Astrocyte of the cerebellum (primary cell): ENCODE measurements around the gene SLC29A3.
"Not testable (repeated sequence)": the region's sequence is repeated elsewhere in the genome, so short reads cannot be mapped to it uniquely, and the experiment has no call there.

Source experiments
- DNase-seq: peaks from one replicate; pipeline ENCODE4 v3.0.0-alpha.2; 2011; ENCODE audit warnings: low read depth
- H3K4me3 ChIP-seq: 2 replicates; pipeline ENCODE4 v1.5.1; 2011; ENCODE audit warnings: mild to moderate bottlenecking, low read depth, low read length, moderate library complexity
- in situ Hi-C: cut with HindIII; loops from 2 replicates; pipeline ENCODE4 v1.10.0; 2017; ENCODE audit warnings: low sequenced_read_pairs
- TF ChIP-seq, protein P1 (sequence below): IDR thresholded peaks from 2 replicates; pipeline ENCODE4 v1.5.1; 2012; ENCODE audit warnings: low read length, low read depth, moderate library complexity, mild to moderate bottlenecking; ENCODE audit errors: missing control alignments

SLC29A3 gene

DNA sequence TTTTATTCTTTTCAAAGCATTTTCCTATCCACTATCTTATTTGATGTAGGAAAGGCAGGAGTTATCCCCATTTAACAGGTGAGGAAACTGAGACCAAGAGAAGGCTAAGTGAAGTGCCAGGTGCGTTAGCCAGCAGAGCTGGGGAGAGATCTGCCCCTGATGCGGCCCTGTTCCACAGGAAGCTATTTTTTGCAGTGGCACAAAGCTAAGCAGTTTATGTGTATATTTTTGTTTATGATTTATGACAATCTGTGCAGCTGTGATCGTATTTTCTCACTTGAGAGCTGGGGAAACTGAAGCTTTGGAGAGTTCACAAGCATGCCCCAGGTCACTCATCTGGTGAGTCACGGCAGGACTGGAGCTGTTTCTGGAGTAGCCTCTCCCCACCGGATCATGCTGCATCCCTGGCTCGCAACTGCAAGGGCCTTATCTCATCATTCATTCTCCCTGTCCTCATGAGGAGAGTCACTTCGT lies 38.8 kb downstream of the SLC29A3 start:
- in situ Hi-C loops, result no loop called here
- TF ChIP-seq, protein P1, sequence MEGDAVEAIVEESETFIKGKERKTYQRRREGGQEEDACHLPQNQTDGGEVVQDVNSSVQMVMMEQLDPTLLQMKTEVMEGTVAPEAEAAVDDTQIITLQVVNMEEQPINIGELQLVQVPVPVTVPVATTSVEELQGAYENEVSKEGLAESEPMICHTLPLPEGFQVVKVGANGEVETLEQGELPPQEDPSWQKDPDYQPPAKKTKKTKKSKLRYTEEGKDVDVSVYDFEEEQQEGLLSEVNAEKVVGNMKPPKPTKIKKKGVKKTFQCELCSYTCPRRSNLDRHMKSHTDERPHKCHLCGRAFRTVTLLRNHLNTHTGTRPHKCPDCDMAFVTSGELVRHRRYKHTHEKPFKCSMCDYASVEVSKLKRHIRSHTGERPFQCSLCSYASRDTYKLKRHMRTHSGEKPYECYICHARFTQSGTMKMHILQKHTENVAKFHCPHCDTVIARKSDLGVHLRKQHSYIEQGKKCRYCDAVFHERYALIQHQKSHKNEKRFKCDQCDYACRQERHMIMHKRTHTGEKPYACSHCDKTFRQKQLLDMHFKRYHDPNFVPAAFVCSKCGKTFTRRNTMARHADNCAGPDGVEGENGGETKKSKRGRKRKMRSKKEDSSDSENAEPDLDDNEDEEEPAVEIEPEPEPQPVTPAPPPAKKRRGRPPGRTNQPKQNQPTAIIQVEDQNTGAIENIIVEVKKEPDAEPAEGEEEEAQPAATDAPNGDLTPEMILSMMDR, result no peak
- no peak overlapping the region for H3K4me3 ChIP-seq
- DNase-seq, result no peak

GRCh38 chr10:71358277-71358676 lies 39.2 kb downstream of the SLC29A3 start:
- no peak overlapping the region for H3K4me3 ChIP-seq
- TF ChIP-seq, protein P1, result no peak
- in situ Hi-C loops, result no loop called here
- no peak for DNase-seq

DNA sequence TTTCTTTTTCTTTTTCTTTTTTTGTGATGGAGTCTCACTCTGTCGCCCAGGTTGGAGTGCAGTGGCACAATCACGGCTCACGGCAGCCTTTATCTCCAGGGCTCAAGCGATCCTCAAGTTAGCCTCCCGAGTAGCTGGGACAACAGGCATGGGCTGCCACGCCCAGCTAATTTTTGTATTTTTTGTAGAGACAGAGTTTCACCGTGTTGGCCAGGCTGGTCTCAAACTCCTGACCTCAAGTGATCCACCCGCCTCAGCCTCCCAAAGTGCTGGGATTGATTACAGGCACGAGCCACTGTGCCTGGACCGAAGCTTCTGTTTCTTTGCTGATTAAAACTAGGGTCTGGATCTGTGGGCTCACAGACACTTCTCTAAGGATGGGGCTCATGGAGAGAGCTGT lies 39.8 kb downstream of the SLC29A3 start:
- in situ Hi-C loops, DNase-seq: not testable (repeated sequence)

GRCh38 chr10:71359364-71360046 lies 40.4 kb downstream of the SLC29A3 start:
- H3K4me3 ChIP-seq, result no peak overlapping the region
- in situ Hi-C loops, result no loop called here
- DNase-seq, result no peak
- TF ChIP-seq, protein P1, result no peak

More for the DNA sequence above, 39.8 kb downstream of the SLC29A3 start:
- H3K4me3 ChIP-seq, result not testable (repeated sequence)

DNA sequence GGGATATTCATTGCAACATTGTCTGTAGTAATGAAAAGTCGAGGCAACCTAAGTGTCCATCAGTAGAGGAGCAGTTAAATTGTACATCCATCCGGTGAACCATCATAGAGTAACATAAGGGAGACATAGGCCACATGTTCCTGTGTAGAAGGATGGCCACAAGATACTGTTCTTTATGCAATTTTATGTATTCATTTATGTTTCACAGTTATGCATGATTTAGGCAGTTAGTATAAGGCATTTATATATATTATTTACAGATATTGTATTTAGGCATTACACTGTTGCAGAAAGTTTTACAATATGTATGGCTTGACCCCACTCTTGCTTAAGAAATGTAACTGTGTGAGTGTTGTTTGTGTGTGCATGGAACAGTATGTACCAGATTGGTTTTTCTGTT lies 41.7 kb downstream of the SLC29A3 start:
- in situ Hi-C loops, result no loop called here
- no peak overlapping the region for H3K4me3 ChIP-seq
- TF ChIP-seq, protein P1, result no peak
- no peak for DNase-seq

DNA sequence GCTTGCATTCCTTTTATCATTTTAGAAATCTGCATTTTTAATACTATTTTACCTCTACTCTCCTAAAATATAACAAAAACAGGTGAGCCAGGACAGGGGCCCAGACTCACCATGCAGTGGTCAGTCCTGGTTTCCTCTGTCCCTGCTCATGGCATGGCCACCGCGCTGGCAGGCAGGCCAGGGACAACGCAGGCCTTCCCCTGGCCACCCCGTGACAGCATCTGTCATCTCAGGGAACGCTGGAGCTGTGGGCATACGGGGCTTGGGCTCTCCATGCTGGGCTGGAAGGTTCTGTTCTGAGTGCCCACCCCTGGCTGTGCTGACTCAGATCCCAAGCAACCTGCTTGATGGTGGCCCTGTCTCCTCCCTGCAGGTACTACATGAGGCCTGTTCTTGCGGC lies 42.5 kb downstream of the SLC29A3 start:
- no peak for DNase-seq
- TF ChIP-seq, protein P1, result no peak
- no peak overlapping the region for H3K4me3 ChIP-seq
- in situ Hi-C loops, result no loop called here

GRCh38 chr10:71362141-71362540 lies 43.1 kb downstream of the SLC29A3 start:
- no peak overlapping the region for H3K4me3 ChIP-seq
- in situ Hi-C loops, result no loop called here
- DNase-seq, result no peak
- TF ChIP-seq, protein P1, result no peak
